ENCODE results near the gene UQCRQ.

GRCh38 chr5:132830436-132831094 is 35.9 kb upstream of the UQCRQ start, which contains the start of gene SHROOM1:
- TF ChIP-seq CTCF (IDR thresholded peaks at IDR 0.05) (no peak), ZFX (IDR thresholded peaks at IDR 0.05; ENCODE audit: borderline replicate concordance) (no peak)

Data from 22Rv1 (cell line).